GM18499 (cell line): ENCODE measurements around the gene PTPRN2.

ENCODE experiments used
- ATAC-seq: cut with Tn5 transposase; IDR thresholded peaks from one replicate; pipeline ENCODE4 v1.9.1; 2021; ENCODE audit warnings: moderate number of reproducible peaks; ENCODE audit not compliant: insufficient read depth, unreplicated experiment

PTPRN2 gene

DNA sequence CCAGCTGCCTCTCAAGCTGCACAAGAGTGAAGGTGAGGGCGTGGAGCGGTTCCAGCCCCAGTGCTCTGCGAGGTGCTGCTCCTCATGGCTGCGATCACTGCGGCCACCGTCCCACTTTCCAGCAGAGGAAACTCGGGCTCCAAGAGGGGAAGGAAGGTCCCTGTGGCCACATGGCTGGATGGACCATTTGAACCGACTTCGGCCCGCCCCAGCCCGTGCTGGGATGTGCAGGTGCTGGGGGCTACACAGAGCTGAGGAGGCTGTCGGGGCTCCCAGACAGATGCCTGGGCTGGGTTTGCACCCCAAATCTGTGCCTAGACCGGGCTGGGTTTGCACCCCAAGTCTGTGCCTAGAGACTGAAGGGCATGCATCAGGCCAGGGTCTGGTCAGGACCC, 1064.3 kb downstream of the PTPRN2 start:
- ATAC-seq = no peak

DNA sequence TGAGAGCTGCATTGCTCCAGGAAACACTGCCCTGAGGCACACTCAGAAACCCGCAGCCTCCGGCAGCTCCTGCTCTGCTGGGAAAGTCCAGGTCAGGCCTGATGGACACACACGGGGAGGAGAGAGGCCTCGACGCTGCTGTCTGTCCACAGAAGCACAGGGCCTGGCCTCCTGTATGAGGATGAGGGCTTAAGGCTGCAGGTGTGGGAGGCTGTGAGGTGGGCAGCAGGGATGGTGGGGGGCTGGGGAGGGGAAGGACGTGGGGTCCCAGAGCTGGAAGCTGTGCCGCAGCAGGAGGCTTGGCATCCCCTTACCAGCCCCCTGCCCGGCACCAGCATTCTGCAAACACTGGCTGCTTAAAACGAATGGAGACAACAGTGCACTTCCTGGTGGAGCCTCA, 1064.7 kb downstream of the PTPRN2 start:
- ATAC-seq = no peak

DNA sequence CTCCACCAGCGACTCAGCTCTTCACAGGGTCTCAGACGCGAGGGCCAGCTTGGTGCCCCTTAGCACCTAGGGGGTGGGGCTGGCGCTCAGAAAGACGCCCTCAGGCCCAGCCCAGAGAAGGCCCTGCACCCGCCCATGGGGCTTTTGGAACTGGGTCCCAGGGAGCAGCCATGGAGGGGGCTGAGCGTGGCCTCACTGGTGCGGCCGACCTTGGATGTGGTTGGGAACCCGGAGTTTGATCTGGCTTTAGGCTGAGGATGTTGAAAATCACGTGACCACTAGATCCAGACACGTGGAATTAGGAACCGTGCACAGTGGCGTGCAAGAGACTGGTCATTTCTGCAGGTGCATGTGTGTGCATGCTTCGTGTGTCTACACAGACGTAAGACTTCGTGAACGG, 1065.4 kb downstream of the PTPRN2 start:
- ATAC-seq = no peak

DNA sequence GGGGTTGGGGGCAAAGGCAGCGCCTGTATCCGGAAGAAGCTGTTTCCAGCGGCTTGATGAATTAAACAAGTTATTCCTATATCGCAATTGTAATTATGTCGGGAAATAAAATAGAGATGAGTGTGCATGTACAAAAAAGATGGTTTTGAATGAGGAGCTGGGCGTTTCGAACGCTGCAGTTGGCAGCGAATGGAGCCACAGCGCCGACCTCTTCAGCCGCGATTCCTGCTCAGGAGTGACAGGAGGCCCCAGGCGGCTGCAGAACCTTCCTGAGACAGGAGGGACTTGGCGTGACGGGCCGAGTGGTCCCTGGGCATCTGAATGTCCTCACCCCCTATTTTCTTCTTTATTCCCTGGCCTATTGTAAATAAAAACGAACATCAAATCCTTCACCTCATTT, 1065.9 kb downstream of the PTPRN2 start:
- ATAC-seq = no peak

DNA sequence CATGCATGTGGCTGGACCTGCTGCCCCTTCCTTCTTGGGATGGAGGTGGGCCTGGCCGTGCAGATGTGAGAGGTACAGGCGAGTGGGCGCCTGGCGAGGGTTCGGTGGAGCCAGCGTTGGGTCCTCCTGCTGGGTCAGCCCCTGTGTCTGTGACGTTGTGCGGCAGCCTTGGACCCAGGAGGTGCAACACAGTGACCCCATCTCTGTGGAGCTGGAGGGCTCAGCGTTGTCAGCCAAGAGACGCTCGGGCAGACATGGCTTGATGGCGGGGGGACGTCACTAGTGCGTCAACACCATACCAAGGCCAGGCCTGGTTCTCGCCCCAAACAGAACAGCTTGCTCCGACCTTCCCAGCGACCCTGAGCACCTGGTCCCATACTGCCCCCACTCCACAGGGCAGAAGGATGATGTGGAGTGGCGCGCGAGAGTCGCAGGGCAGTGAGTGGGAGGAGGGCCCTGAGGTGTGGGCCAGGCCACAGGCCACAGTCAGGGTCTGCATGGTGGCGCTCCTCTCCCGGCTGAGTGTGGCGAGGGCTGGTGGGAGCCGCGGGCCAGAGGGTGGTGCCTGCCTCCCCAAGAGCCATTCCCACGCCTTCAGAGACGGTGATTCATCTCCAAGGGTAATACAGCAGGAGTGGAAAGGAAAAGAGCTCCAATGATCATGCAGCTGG, 1066.4 kb downstream of the PTPRN2 start:
- no peak for ATAC-seq

DNA sequence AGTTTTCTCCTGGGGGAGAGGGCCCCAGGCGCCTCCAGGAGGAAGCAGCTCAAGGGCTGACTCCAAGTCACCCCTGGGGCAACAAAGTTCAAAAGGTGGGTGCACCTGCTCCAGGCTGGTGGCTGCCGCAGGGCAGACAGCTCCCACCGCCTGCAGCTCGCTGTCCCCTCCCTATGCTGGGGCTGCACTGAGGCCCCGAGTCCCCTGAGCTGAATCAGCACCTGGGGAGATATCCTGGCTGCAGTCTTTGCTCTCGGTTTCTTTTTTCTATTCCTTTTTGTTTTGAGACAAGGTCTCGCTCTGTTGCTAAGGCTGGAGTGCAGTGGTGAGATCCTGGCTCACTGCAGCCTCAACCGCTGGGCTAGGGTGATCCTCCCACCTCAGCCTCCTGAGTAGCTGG, 1067.4 kb downstream of the PTPRN2 start:
- peak; percentile 97 for ATAC-seq

DNA sequence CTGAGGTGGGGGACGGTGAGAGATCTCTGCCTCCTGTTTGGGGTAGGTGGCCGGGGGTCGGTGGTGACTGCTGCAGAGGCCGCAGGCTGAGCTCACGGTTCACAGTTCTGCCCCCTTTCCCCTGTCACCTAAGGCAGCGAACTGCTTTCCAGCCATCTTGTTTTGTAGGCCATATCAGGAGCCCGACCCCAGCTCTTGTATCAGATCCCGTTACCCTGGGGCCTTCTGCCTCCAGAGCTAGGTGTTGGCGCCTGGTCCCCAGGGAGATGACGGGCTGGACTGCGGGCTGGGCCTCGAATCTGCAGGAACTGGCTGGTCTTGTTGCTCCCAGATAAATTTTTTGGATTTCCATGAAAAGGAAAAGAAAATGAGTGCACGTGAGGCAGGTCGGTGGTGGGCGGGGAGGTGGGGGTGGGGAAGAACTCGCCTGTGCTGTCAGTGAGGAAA, 1067.8 kb downstream of the PTPRN2 start:
- no peak for ATAC-seq

DNA sequence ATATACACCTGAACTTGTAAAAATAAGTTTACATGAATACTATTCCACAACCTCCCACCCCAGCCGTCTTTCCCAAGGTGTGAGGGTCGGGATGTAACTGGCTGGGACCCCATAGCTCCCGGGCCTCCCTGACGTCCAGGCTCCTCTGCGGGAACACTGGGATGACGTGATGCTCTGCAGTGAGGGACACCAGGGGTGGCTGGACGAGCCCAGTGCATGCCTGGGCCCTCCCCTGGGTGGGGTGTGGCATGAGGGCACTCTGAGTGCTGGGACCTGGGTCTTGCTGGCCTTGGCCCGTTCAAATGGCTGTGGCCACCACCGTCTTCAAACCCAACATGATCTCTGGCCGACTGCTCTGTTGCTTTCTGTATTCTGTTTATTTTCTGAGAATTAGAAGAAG, 1068.4 kb downstream of the PTPRN2 start:
- no peak for ATAC-seq

DNA sequence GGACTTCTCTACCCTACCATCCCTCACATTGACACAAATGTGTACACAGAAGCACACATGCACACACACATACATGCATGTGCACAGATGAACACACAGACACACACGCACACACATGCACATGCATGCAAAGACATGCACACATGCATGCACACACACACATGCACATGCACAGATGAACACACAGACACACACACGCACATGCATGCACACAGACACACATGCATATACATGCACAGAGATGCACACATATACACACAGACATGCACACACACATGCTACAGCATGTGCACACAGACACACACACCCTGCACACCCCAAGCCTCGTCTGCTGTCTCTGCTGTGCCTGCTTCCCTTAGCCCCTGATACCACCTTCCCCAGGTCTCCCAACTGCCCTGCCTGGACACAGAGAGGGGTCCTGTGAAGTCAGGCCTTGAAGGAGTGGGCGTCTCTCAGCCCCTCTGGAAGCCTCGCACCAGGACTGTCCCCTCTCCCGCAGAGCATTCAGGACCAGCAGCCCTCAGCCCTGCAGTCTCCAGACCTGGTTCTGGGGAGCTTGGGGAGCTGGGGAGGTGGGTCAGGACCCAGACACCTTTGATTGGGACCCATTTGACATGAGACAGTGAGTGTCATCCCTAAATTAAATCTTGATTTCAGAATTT, 1069.0 kb downstream of the PTPRN2 start:
- ATAC-seq = no peak

DNA sequence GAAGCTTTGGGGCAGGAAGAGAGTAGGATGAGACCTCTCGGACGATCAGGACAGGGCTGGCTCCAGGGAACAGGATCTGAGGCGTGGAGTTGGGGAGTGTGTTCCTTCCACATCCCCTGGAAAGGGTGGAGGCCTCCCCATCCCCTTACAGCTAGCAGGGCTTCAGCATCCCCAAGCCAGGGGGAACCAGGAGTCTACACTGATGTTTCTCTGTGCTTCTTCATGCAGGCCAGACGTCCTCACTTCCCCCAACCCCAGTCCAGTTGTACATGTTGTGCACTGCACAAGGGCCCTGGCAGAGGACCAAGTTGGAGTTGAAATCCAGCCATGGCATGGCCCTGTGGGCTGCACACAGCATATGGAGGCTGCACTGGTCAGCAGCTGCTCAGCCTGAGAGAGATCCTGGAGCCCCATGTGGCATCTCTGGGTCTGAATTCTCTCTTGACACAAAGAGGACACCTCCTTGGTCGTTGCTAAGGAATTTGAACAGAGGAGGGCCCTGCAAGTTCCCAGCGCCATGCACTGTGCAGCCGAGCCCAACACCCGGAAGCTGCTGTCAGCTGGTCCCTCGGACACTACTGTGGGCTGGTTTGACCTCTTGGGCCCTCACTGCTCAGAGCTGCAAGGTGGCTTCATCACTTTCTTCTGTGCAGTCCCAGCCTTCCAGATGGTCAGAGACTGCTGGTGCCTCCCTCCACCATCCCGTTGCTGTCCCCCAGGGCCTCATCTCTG, 1069.7 kb downstream of the PTPRN2 start:
- ATAC-seq = no peak

DNA sequence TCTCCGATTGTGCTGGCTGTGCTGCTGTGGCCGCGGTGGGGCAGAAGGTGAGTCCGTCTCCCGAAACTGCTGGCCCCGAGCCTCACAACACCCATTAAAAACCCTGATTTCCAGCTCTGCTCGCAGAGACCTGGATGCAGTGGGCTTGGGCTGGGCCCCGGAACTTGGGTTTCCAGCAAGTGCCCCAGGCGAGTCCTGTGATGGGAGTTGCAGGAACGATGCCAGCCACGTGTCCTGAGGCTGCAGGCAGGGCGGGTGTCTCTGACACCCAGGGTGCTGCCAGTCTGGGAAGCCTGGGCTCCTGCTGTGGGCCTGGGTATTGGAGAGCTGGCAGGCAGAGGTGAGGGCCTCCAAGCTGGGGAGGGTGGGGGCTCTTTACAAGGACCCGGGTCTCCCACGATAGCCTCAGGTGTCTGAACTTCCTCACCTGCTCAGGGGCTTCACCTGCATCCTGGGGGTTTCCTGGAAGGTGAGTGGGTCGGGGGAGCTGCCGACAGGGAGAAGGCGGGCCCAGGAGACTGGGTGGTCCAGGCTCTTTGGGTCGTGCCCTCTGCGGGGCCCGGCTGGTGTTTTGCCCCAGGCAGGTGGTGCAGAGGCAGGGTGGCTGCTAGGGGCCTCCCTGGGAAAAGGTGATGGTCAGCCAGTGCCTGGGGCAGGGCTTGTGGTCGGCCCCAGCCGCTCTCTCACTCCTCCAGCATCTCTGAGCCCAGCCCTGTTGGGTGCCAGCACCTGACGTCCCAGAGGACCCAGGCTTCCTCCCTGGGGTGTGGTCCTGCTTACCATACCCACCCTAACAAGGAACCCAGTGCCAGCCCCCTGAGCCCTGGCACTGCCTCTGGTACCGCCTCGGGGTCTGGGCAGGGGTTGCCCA, 1070.5 kb downstream of the PTPRN2 start:
- ATAC-seq = no peak

DNA sequence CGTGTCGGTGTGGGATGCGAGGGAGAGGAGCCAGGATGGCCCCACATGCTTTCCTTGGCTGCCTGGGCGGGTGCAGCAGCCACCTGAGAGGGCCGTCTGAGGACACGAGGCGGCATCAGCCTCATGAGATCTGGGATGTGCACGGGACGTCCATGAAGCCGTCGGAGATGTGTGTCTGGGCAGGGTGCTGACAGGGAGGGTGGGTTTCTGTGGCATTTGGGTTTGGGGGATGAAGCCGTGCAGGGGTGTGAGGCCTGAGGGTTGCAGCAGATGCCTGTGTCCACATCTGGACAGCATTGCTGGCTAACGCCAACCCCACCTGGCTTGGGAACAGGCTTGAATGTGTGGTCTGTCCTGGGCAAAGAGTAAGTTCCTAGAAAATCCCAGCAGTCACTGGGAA, 1071.3 kb downstream of the PTPRN2 start:
- ATAC-seq = no peak

DNA sequence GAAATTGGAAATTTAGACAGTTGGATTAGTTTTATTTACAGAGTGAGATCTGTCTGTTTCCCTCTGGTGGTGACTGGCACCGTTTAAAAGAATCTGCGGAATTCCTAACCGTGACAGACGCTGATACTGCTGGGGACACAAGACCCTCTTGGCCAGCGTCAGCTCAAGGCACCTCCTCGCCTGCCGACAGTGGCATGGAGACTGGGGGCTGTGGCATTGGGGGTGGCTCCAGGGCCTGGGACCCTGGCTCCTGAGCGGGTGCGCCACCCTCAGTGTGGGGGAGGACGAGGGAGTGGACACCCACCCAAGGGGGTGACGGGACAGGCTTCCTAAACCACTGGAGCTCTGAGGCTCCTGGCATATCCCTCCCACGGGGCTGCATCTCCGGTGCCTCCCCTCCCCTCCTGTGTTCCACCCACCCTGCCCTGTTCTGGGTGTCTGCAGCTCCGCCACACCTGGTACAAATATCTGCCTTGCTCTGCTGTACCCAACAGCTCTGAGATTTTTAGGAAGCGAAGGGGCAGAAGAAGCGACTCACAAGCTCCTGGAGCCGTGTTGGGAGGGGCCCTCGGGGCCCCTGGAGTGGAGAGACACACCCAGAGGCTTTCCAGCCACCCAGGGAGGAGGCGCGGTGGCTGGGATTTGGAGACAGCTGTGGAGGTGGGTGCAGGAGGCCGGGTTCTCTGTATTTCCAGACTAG, 1072.1 kb downstream of the PTPRN2 start:
- ATAC-seq = no peak

DNA sequence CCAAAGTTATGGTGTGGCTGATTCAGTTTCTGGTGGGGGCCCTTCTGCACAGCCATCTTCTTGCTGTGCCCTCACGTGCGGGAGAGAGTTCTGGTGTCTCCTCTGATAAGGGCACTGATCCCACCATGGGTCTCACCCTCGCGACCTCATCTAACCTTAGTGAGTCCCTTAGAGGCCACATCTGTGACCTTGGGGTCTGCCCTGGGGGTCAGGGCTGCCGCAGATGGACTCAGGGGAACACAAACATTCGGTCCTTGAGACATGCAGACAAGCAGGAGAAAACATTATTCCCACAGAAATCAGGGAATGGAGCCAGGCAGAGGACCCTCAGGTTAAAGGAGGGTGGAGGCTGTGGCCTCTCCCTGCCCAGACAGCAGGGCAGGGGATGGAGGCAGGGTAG, 1072.9 kb downstream of the PTPRN2 start:
- ATAC-seq = no peak

DNA sequence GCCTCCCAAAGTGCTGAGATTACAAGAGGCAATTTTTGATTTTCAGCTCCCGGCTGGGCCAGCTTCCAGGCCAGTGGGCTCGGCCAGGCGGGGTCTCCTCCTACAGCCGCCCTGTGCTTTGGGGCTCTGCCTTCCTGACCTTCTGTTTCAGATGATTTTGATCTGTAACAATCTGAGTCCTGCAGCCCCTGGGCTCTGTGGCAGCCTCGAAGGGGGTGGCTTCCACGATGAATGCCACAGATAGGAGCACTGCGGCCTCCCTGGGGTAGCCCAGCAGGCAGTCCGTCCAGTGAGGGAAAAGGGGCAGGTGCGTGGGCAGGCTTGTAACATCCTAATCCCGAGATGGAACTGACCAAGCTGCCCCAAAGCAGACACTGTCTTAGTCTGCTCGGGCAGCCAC, 1073.3 kb downstream of the PTPRN2 start:
- no peak for ATAC-seq

DNA sequence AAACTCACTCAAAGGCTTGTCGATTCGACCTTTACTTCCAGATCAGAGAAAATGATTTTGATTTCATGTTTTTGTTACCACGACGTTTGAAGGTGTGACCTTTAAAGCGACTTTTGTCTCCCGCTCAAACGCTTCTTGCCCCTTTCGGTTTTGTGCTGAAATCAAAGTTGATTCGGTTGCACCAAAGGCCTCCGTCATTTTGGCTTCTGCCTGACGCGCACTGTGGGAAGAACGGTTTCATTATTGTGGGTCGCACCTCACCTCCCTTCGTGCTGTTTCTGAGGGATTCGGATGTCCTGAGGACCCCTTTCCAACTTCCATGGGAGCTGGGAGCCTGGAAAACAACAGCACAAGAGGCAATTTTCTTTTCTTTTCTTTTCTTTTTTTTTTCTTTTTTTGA, 1073.9 kb downstream of the PTPRN2 start:
- no peak for ATAC-seq

DNA sequence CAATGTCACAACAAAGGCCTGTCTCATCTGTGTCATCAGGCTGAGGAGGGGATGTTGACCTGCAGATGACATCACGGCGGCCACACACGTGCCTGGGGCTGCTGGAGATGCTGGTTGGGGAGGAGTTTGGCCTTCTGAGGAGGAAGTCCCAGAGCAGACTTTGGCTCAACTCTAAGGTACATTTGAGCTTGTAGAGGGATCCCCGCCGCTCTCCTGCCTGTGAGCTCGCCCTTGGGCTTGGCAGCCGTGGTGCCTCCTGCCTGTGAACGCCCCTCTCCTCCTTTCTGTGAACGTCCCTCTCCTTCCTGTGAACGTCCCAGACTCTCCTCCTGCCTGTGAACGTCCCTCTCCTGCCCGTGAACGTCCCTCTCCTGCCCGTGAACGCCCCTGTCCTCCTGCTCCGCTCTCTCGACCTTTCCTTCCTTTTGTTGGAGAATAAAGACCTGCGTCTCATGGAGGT, 1074.4 kb downstream of the PTPRN2 start:
- no peak for ATAC-seq

DNA sequence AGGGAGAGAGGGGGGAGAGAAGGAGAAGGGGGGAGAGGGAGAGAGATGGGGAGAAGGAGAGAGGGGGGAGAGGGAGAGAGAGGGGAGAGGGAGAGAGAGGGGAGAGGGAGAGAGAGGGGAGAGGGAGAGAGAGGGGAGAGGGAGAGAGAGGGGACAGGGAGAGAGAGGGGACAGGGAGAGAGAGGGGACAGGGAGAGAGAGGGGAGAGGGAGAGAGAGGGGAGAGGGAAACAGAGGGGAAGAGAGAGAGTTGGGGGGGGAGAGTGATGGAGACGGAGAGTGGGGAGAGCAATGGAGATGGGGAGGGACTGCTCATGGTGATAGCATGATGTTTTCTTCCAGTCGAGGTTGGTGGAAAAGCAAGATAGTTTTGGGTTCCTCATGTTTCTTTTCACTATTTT, 1078.4 kb downstream of the PTPRN2 start:
- ATAC-seq = no peak

DNA sequence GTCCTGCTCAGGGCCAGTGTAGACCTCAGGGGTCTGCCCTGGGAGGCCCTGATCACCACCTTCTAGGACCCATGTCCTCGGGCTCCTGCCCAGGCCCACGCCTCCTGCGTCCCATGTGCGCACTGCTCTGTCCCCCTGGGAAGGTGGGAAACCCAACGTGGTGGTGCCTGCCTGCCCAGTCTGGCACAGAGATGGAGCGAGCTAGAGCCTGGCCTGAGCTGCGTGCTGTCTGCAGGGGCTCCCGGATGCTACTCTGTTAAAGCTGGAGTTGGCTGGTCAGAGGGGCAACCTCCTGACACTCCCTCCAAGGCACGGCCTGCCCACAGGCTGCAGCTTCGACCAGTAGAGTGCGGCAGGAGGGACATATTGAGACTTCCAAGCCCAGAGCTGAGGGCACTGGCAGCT, 1079.1 kb downstream of the PTPRN2 start:
- ATAC-seq = no peak

DNA sequence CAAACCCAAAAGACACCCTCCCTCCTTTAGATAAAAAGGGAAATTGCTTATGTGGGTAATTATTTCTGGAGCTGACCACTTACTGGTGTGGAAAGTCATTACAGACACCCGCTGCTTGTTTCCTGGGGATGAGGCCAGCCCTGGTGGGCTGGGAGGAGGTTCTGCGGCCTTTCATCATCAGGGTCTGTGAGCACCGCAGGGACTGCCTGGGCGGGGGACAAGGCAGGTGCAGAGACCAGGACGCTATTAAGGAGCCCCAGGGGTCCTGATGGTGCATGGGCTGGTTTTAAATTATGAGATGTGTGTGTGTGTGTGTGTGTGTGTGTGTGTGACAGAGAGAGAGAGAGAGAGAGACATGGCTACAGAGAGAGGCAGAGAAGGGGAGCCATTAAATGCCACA, 1079.6 kb downstream of the PTPRN2 start:
- ATAC-seq = no peak
